ENCODE measurements around the gene LIPI.
A peak's percentile ranks its signal among the peaks of the same experiment; 100 is the strongest.
"Not testable (repeated sequence)": the region's sequence is repeated elsewhere in the genome, so short reads cannot be mapped to it uniquely, and the experiment has no call there.

The LIPI gene

DNA sequence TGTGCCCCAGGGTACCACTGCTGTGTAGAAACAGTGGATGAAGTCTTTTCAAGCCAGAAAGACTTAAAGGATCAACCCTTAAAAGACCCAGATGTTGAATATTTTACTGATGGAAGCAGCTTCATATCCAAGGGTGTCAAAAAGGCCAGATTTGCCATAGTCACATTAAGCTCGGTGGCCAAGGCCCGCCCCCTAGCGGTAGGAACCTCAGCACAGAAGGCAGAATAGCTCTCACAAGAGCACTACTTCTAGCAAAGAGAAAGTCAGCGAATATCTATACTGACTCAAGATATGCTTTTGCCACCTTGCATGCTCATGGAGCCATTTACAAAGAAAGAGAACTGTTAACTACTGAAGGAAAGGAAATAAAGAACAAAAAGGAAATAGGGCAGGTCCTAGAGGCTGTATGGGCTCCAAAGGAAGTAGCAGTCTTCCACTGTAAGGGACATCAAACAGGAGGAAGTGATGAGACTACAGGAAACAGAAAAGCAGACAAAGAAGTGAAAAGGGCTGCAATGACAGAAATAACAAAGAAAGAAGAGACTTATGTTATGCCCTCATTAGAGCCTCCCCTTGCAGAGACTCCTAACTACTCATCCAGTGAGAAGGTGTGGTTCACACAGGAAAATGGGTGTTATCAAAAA, 90.5 kb downstream of the LIPI start:
- peak in 1 of 2 donors; percentile 23 for DNase-seq (ENCODE audit: extremely low read depth in 1 of 2, low read depth in 1 of 2)

DNA sequence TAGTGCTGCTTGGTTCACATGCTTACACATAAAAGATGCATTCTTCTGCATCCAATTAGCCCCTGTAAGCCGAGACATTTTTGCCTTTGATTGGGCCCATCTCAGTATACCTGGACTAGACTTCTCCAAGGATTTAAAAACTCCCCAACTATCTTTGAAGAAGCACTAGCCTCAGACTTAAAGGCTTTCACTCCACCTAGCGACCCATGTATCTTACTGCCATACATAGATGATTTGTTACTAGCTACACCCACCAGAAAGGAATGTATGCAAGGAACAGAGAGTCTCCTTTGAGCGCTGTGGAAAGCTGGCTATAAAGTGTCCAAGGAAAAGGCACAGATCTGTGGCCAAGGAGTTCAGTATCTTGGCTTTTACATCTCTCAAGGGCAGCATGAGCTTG, 91.7 kb downstream of the LIPI start:
- no peak for DNase-seq (ENCODE audit: extremely low read depth in 1 of 2, low read depth in 1 of 2)

DNA sequence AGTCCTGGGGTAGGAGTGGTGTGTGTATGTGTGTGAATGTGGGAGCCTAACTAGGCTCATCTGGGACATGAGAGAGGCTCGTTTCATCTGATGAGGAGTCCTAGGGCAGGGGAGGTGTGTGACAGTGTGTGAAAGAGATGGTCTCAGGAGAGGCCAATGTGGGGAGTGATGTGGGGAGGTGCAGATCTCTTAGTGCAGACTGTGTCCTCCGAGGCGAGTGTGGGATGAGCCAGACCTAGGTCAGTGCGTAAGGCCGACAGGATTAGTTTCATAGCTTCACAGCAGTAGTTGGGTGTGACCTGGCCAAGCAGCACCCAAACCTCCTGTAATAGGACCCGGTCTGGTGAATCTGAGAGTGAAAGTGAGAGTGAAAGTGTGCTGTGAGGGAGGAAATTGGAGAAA, 94.7 kb downstream of the LIPI start:
- DNase-seq (ENCODE audit: extremely low read depth in 1 of 2, low read depth in 1 of 2) = no peak

DNA sequence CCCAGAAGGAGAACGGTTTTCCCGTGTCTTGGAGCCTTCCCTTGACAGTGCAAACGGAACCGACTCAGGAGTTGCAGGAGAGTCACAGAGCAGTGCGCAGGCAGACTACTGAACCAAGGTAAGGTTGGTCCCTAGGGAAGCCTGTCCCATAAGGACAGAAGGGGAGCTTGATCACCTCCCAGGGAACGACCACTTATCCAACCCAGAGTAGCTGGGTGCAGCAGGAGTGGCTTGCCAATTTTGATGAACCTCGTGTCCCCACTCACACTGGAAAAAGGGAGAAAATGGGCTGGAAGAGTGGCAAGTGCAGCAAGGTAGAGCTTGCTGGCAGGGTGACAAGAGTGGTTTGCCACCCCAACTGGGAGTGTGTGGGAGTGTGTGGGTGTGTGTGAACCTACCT, 95.1 kb downstream of the LIPI start:
- DNase-seq (ENCODE audit: extremely low read depth in 1 of 2, low read depth in 1 of 2) = no peak

DNA sequence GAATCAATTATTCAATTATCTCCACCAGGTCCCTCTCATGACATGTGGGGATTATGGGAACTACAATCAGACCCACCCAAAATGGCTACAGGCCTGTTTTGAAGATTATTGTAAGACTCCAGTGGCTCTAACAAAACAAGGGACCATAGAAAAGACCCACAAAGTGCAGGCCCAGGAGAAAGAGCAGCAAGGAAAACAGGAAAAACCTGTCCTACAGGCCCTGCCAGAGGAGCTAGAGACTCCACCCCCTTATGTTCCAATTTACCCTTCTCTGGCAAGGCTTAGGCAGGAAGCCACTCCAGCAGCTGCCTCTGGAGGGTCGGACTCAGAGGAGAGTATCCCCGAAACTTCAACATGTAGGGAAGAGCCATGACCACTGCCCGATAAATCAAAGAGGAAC, 96.5 kb downstream of the LIPI start:
- DNase-seq (ENCODE audit: extremely low read depth in 1 of 2, low read depth in 1 of 2) = no peak

DNA sequence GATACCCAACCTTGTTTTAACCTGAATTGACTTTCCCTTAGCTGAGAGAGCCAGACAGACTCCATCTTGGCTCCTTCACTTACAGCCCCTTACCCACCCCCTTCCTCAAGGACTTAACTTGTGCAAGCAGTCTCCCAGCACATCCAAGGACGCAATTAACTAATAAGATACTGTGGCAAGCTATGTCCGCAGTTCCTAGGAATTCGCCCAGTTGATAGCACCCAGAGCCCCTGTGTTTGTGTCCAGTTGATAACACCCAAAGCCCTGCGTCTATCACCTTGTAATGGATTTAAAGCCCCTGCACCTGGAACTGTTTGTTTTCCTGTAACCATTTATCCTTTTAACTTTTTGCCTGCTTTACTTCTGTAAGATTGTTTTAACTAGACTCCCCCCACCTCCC, 106.2 kb downstream of the LIPI start:
- not testable (repeated sequence) for DNase-seq (ENCODE audit: extremely low read depth in 1 of 2, low read depth in 1 of 2)

DNA sequence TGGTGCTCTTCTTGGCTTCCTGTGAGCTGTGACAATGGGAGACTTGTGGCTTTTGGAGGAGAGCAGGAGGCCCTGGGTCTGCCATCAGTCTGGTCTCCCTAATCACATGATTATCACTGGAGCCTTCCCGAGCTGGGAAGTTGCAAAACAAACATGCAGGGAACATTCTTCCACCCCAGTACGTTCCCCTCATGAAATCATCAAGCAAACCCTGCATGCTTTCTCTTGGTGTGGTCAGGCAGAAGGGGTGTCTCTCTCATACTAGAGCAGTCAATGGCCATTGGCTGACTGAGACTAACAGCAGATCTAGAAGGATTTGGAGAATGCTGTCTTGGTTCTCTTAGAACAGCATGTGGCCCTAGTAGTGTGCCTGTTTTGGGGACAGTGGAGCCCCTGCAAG, 111.2 kb downstream of the LIPI start:
- DNase-seq (ENCODE audit: extremely low read depth in 1 of 2, low read depth in 1 of 2) = no peak

DNA sequence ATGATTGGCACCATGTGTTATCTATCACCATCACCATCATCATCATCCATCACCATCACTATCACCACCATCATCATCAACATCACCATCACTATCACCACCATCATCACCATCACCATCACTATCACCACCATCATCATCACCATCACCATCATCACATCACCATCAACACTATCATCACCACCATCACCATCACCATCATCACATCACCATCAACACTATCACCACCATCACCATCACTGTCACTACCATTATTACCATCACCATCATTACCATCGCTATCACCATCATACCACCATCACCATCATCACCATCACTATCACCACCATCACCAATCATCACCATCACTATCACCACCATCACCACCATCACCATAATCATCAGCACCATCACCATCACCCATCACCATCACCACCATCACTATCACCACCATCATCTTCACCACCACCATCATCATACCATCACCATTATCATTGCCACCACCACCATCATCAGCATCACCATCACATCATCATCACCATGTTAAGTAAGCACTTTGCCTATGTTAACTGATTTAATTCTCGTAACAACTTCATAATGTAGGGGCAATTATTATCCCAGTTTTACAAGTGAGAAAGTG, 112.8 kb downstream of the LIPI start:
- DNase-seq (ENCODE audit: extremely low read depth in 1 of 2, low read depth in 1 of 2) = no peak

DNA sequence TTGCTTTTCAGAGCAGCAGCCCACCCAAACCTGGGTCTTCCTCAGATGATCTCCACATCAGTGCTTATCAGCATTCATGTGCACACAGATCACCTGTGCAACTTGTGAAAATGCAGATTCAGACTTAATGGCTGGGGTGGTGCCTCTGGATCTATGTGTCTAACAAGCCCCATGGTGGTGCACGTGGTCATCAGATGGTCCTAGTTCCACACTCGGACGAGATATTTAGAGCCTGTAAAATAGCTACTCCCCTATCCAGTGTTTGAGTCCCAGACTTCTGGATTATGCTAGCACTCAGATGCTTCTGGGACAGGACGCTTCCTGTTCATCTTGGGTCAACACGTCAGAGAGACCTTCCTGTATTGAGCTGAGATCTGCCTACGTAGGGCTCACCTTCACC, 114.2 kb downstream of the LIPI start:
- no peak for DNase-seq (ENCODE audit: extremely low read depth in 1 of 2, low read depth in 1 of 2)

DNA sequence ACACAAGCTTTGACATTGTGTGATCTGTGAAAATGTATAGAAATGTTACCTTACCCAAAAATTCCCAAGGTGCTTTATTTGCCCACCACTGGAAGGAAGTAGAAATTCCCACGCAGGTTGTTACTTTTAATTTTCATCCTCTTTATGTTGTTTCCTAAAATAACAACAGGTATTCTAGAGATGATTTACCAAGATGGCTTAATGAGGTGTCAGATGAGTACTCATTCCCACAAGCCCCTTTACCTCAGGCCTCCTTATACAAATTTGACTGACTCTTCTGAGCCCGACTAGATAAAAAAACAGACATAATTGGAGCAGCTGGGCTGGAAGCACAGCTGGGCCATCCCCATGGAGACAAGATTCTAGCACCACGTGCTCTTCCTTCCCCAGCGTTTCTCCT, 114.6 kb downstream of the LIPI start:
- DNase-seq (ENCODE audit: extremely low read depth in 1 of 2, low read depth in 1 of 2) = no peak

DNA sequence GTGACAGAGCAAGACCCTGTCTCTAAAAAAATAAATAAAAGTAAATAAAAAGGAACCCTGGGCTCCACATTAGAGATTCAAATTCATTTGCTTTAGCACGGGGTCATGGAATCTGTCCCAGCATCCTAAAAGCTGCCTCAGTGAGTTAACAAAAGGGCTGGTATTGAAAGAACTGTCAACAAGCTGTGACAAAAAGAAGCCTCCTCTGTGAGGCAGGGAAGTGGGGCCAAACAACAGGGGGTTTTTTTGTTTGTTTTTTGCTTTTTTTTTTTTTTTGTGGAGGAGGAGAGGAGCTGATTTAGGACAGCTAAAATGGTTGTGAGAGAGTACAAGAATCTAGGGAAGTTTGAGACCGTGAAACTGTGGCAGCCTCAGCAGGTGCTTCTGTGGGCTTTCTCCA, 115.7 kb downstream of the LIPI start:
- DNase-seq (ENCODE audit: extremely low read depth in 1 of 2, low read depth in 1 of 2) = no peak

DNA sequence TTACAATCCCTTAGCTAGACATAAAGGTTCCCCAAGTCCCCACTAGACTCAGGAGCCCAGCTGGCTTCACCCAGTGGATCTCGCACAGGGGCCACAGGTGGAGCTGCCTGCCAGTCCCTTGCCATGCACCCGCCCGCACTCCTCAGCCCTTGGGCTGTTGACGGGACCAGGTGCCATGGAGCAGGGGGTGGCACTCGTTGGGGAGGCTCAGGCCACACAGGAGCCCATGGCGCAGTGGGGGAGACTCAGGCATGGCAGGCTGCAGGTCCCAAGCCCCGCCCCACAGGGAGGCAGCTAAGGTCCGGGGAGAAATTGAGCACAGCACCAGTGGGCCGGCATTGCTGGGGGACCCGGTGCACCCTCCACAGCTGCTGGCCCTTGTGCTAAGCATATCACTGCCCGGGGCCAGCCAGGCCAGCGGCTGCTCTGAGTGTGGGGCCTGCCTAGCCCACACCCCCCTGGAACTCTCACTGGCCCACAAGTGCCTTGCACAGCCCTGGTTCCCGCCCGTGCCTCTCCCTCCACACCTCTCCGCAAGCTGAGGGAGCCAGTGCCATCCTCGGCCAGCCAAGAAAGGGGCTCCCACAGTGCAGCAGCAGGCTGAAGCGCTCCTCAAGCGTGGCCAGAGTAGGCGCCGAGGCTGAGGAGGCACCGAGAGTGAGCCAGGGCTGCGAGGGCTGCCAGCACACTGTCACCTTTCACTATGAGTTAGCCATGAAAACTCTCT, 117.8 kb downstream of the LIPI start:
- DNase-seq (ENCODE audit: extremely low read depth in 1 of 2, low read depth in 1 of 2) = no peak

DNA sequence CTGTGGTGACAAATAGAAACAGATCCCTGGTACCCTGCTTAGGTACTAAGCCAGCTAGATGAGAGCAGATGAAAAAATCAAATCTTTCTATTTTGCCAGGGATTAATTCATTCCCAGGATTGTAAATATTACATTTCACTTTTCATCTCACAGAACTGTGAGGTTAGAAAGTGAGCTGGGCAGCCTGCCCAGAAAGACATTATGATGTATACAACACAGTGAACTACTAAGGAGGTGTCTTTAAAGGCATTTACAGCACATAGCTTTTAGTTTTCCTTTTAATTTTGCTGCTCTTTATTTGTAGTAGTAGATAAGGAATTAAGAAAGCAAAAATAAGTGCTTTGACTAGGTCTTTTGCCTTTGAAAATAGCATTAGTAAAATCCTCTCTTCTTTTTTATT, 120.6 kb downstream of the LIPI start:
- DNase-seq (ENCODE audit: extremely low read depth in 1 of 2, low read depth in 1 of 2) = not testable (repeated sequence)

DNA sequence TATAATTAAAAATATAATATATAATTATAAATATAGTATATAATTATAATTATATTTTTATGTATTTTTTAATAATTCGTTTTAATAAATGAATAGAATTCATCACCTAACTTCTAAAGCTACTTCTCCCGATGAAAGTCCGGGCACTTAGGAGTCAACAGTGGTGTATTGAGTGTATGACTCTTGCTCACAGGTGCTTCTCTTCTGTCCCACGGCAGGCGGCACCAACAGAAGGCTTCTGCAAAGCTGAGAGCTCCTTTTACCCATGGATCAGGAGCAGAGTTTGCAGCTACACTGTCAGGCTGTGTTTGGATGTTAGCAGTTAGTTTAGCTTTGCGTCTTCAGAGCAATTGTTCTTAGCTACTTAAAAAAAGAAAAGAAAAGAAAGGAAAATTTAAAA, 122.4 kb downstream of the LIPI start:
- DNase-seq (ENCODE audit: extremely low read depth in 1 of 2, low read depth in 1 of 2) = no peak

DNA sequence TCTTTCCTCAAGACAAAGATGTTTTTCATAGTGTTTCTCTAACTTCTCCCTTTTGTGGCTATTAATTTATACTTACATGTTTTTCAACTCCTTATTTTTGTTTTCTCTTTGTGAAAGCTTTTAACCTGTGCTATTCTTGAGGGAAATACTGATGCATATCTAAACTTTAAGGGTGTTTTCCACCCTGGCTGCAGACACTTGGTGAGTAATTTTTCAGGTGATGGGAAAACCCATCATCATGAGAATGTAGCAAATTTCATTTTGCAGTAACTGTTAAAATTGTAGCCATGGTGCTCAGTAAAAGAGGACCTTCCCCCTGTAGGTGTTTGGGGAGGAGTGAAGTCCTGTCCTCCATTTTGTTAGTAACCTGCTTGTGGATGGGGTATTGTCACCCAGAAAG, 124.2 kb downstream of the LIPI start:
- no peak for DNase-seq (ENCODE audit: extremely low read depth in 1 of 2, low read depth in 1 of 2)

DNA sequence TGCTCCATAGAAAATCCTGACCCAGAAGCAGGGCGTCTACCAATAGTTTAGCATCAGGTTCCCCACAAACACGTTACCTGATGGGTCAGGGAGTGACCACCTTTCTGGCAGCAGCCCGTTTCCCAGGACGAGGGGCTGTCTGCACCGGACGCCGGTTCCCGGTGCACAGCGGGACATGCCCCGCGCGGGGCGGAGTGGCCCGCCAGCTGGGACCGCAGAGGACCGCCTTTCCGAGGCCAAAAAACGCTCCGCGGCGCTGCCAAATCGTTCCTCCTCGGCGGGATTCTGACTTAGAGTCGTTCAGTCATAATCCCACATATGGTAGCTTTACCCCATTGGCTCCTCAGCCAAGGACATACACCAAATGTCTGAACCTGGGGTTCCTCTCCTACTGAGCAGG, 126.1 kb downstream of the LIPI start:
- DNase-seq (ENCODE audit: extremely low read depth in 1 of 2, low read depth in 1 of 2) = no peak

DNA sequence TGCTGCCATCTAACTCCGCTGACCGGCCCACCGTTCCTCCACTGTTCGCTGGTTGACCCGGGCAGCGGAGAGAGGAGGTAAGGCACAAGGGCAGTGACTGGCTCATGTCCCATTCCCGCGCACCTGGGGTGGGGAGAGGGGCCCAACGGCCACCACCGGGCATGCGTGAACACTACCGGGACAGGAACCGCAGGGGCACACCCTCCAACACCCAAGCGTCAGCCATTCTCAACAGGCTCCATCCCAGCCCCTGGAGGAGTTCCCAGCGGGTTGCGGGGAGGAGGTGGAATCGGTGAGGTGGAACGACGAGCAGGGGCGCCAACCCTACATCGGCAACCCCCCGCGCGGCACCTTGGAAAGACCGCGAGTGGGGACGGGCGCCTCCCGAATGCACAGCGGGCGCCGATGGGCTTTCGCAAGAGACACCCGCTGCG, 126.7 kb downstream of the LIPI start:
- no peak for DNase-seq (ENCODE audit: extremely low read depth in 1 of 2, low read depth in 1 of 2)

DNA sequence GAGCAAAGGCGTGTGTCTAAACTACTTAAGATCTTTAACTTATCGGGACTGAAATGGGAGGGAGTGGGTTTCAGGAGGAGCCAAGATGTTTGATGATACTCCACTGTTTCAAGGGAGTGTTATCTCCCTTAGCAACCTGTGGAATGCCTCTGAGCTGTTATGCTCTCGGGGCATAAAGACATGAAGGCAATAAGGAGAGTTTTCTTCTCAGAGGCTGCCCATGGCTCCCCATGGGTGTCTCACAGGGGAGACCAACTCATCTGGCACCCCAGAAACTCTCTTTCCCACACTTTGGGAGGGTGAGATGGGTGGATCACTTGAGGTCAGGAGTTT, 130.0 kb downstream of the LIPI start:
- DNase-seq (ENCODE audit: extremely low read depth in 1 of 2, low read depth in 1 of 2) = no peak

DNA sequence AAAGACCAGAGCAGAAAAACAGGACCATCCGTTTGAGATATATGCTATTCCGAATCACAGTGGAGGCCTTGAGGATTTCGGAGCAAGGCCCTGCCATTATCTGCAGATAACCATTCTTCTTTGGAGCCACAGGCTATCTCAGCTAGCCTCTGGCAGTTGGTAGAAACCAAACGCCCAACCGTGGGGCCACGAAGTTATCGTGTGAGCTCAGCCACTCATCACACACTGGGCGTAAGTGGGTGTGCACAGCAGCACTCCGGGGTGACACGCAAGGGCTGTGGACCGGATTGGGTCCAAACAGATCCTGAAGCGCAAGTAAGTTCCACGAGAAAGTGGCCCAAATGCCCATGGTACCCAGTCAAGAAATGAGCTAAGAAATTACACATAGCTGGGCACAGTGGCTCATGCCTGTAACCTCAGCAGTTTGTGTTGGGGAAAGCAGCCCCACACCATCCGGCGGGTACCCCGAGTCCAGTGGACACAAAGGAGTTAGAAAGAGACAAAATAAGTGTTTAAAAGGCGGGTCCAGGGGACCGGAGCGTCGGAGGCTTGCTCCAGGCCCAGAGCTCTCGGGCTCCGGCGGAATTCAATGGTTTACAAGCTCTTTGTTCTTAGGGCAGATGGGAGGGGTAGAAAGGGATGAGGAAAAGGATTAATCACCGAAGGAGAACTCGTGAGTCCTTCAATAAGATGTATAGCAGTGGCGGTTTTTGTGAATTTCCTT, 130.6 kb downstream of the LIPI start:
- DNase-seq (ENCODE audit: extremely low read depth in 1 of 2, low read depth in 1 of 2) = no peak

DNA sequence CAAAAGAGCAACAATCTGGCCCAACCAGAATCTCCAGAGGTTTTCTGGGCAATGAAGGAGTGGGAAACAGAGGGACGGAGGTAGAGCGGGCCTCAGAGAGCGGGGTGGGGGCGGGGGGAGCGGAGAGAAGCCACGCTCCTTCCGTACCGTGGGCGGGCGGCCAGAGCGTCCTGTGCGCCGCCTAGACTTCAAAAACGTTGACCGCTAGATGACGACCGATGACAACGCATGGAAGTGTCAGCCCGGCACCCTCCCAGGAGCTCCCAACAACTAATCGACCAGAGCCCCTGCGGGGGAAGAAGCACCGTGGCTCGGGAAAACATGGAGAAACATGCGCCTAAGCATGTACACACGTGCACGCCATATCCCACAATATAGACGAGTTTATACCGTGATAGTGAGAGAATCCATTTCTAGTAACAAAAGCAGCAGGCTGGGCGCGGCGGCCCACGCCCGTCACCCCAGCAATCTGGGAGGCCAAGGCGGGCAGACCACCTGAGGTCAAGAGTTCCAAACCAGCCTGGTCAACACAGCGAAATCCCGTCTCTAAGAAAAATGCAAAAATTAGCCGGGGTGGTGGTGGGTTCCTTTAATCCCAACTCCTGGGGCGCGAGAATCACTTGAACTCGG, 131.9 kb downstream of the LIPI start:
- no peak for DNase-seq (ENCODE audit: extremely low read depth in 1 of 2, low read depth in 1 of 2)

DNA sequence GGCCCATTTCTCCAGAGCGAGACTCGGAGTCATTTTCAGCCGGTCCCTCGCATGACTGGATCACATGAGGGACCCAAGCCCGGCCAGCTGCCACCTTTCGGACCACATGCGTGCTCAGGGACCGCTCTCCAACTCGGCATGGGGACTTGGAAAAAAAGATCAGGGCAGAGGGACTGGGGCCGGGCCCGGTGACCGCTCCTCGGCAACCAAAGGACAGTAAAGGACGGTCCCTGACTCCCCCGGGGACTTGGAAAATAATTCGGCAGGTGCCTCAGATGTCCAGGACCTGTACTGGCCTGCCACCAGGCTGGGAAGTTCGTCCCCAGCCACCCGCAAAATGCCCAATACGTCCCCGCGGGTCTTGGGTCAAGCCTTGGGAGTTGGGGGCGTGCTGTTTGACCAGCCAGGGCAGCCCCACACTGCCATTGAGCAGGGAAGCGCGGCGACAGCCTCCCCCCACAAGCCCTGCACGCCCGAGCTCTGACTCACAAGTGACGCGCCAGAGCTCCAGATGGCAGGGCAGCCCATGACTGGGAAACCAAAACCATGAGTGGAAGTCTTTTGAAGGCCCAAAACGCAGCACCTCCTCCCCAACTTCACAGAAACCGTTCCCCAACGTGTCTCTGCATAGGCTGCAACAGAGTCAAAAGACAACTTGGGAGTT, 134.5 kb downstream of the LIPI start:
- DNase-seq (ENCODE audit: extremely low read depth in 1 of 2, low read depth in 1 of 2) = no peak
